ENCODE measurements around the gene NRDC.
"Not testable (repeated sequence)": the region's sequence is repeated elsewhere in the genome, so short reads cannot be mapped to it uniquely, and the experiment has no call there.

Gene NRDC

DNA sequence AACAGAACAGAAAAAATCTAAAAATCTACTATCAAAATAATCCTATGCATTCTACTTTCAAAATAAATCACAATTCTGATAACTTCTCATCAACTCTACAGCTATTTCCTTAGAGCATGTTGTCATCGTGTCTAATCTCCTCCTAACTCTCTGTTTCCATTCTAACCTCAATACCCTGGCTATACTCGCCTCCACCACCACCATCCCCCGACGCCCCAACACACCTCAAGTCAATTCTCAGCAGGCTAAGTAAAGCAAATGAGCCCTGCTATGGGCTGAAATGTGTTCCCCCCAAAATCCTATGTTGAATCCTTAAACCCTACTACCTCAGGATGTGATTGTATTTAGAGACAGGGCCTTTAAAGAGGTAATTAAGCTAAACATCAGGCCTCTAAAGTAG is 34.6 kb downstream of the NRDC start:
- no peak for DNase-seq (ENCODE audit: low read depth in 2 of 2)

DNA sequence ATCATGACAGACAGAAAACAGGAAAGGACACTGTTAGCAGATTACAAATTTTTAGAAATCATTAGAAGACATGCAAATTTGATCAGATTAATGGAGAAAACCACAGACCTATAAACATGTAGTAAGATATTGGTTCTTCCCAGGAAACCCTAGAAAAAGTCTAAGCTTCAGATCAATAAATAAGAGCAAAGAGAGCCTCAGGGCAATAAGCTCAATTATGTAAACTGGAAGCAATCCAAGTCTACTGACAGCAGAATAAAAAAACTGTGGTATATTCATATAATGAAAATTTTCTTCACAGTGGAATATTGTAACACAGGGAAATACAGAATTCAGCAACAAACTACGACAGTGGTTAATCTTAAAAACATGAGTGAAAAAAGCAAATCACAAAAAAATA is 36.3 kb downstream of the NRDC start:
- DNase-seq (ENCODE audit: low read depth in 2 of 2): no peak

DNA sequence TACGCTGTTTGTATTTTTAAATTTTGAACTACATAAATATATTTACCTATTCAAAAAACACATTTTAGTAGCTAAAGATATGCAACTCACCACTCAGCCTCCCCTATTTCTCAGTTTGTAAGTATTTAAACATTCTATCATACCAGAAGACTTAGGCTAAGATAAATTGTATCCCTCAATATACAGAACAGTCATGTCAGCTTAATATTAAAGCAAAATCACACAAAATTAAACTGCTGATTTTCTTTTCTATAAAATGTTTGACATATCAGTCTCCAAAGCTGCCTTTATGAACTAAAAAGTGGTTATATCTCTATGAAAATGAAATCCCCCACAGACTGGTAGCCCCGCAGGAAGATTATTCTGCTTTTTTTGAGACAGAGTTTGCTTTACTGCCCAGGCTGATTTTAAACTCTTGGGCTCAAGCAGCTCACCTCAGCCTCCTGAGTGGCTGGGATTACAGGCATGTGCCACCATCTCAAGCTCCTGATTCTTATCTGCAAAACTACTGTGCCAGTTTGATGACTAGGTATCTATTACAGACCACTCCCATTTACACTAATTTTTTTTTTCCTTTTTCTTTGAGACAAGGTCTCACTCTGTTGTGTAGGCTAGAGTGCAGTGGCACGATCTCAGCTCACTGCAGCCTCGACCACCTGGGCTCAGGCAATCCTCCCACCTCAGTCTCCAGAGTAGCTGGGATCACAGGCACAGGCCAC is 37.6 kb downstream of the NRDC start:
- no peak for DNase-seq (ENCODE audit: low read depth in 2 of 2)

DNA sequence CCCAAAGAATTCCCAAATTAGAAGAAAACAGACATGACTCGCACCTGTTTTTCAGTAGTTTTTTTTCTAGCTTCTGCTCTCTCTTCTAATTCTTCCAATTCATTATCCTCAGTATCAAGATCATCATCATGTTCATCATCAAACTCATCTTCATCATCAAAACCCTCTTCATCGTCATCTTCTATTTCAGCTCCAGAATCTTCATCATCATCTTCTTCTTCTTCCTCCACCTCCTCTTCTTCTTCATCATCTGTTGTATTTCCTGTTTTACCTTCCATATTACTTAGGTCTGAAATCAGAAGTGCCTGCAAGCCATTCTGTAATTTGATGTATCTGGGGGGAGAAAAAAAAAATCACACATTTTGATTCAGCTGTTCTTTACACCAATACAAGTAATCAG is 38.3 kb downstream of the NRDC start:
- no peak for DNase-seq (ENCODE audit: low read depth in 2 of 2)

DNA sequence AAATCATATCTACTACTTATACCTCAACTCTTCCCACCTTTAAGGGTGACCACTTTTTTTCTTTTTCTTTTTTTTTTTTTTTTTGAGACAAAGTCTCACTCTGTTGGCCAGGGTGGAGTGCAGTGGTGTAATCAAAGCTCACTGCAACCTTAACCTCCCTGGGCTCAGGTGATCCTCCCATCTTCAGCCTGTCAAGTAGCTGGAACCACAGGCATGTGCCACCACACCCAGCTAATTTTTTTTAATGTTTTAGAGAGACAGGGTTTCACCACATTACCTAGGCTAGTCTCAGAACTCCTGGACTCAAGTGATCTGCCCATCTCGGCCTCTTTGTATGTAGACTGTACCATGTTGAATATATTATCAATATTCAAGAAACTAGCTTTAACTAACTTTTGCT is 39.4 kb downstream of the NRDC start:
- no peak for DNase-seq (ENCODE audit: low read depth in 2 of 2)

DNA sequence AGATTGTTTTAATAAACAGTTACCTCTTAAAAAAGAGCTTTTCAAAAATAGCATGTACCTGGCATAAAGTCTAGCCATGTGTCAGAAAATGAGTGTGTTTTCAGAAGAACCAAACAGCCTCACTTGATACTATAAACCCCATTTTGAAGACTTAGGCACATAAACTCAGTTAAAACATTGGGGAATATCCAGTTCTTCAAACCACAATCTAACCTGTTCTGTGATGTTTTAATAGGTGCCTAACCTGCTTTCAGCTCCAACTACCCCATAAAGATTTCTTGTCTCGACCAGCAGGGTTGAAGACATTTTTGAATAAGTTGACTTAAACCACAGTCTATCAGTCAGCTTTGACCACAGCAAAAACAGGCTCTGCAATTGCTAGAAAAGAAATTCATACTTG is 41.3 kb downstream of the NRDC start:
- no peak for DNase-seq (ENCODE audit: low read depth in 2 of 2)

DNA sequence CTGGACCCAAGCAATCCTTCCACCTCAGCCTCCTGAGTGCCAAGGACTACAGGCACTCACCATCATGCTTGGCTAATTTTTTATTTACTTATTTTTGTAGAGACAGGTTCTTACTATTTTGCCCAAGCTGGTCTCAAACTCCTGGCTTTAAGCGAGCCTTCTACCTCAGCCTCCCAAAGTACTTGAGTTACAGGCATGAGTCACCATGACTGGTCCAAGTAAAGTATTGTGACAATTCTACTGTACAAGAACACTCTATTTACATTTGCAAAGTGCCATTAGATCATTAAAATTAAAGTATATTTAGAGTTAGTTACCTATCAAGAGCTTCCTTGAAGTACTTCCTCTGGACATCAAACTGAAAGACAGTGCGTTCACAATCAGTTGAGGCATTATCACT is 44.8 kb downstream of the NRDC start:
- no peak for DNase-seq (ENCODE audit: low read depth in 2 of 2)

DNA sequence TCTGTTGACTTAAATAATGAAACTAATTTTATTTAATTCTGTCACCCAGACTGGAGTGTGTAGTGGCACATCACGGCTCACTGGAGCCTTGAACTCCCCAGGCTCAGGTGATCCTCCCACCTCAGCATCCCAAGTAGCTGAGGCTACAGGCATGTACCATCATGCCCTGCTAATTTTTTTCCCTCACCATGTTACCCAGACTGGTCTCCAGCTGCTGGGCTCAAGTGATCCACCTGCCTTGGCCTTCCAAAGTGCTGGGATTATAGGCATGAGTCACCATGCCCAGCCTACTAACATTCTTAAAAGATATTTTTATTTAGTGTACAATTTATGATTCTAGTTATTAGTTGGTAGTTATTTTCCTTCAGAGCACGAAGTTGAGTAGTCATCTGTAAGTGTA is 49.5 kb downstream of the NRDC start:
- DNase-seq (ENCODE audit: low read depth in 2 of 2): no peak

DNA sequence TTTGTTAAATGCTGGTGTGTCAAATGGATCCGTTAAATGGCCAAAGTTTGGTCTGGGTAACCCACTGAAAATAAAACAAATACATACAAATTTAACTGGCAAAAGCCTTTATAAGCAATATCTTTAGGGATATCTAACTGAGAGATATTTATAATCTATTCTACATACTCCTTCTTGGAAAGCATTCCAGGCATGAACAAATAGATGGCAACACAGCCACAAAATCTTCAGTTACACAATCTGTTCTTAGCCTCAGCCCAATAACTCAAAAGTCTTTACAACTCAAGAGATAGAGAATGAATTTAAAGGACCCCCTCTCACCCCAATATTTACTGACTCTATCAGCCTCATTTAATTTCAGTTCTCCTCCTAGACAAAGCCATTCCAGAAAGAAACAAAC is 58.7 kb downstream of the NRDC start:
- no peak for DNase-seq (ENCODE audit: low read depth in 2 of 2)

DNA sequence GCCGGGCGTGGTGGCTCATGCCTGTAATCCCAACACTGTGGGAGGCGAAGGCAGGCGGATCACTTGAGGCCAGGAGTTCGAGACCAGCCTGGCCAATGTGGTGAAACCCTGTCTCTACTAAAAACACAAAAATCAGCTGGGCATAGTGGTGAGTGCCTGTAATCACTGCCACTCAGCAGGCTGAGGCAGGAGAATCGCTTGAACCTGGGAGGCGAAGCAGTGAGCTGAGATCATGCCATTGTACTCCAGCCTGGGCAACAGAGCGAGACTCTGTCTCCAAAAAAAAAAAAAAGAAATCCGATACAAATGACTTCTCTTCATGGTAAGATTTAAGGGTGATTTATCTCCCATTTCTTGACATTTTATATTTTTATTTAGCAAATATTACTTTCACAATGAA is 59.5 kb downstream of the NRDC start:
- not testable (repeated sequence) for DNase-seq (ENCODE audit: low read depth in 2 of 2)

DNA sequence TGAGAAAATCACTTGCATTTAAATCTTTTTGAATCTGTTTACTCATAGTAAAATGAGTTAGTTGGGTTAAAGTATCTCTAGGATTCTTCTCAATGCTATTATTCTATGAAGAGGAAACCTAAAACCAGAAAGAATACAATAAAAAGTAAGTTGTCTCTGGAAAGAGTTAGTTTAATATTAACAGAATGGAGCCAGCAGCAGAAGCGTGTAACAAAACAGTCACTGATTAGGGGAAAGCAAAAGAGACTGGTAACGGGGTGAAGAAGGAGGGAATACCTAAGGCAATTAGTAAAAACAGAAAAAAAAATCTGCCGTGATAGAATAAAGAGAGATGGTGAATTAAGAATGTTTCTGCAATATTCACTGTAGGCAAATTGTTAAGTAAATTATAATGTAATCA is 60.0 kb downstream of the NRDC start:
- no peak for DNase-seq (ENCODE audit: low read depth in 2 of 2)

DNA sequence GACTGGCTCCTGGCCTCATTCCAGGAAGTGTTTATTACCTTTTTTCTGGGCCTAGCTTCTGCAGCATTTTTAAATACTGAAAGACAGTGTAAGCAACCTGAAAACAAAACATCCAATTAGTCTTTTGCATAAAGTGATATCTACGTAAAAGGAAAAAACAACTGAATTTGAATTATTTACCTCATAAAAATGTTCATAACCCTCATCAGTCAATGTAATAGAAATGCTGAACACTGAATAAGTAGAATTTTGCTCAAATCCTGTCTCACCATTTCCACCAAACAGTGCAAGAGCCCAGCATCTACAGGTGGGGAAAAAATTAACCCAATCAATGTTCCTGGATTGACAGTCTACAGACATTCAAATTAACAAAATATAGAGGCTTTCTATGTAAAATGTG is 64.0 kb downstream of the NRDC start:
- no peak for DNase-seq (ENCODE audit: low read depth in 2 of 2)

DNA sequence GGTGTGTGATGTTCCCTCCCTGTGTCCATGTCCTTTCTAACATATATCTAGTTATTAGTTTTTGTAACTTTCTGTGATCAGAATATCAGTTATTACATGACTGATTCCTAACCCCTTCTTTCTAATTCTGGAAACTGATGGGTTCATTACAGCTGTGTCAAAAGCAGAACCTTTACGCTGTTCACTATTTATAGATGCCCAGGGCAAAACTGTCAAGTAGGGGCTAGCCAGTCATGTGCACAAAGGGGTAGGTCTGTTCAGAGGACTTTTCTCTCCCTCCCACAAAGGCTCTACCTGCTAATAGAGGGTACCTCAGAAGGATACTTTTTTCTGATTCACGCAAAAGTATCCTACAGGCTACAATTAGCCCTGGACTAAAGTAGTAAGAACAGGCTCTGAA is 79.2 kb downstream of the NRDC start:
- DNase-seq (ENCODE audit: low read depth in 2 of 2): no peak

DNA sequence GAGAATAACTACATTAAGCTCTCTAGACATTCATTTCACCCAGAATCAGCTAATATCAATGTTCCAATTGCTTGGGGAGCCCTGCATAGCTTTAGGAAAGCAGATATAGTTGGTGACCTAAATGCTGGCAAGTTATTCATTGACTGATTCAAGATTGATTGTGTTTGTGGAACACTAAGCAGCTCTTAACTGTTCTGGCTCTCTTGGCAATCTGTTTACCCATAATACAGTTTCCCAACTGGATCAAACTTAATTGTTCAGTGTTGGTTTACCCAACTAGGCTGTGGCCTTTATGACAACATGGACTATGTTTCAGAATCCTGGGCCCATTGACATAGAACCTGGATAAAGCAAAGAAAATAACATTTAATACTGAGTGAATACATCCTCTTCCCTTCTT is 83.7 kb downstream of the NRDC start:
- no peak for DNase-seq (ENCODE audit: low read depth in 2 of 2)

DNA sequence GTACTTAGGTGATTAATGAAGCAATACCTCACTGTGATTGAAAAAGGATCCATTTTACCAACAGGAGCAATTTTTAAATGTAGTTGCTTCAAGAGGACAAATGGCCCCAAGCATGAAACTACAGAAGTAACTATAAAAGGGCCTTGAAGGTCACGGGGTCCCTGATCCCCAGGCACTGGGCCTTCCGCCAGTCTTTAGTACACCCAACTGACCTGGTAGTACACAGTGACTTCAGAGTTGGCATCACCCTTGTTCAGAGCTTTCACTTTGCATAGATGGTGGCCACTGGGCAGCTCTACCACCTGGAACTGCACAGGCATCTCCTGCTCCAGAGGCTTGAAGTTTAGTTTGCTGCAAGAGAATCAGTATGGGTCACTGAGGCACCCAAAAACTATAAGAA is 84.3 kb downstream of the NRDC start:
- no peak for DNase-seq (ENCODE audit: low read depth in 2 of 2)

DNA sequence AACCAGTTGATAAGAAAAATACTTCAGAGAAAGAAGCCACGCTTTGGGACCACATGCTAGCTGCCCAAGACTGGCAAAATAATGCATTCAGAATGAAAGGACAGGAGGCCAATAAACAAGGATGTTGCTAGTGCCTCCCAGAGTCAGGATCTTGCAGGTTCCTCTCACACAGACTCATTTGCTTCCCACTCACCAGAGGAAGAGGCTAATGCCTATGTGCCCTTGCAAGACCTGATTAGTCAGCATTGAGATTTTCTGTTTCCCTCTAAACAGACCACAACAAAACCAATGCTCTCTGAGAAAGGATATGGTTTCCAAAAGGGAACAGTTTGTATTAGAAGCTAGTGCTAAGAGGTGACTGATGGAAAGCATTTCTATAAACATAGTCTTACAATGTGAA is 85.7 kb downstream of the NRDC start:
- DNase-seq (ENCODE audit: low read depth in 2 of 2): no peak

DNA sequence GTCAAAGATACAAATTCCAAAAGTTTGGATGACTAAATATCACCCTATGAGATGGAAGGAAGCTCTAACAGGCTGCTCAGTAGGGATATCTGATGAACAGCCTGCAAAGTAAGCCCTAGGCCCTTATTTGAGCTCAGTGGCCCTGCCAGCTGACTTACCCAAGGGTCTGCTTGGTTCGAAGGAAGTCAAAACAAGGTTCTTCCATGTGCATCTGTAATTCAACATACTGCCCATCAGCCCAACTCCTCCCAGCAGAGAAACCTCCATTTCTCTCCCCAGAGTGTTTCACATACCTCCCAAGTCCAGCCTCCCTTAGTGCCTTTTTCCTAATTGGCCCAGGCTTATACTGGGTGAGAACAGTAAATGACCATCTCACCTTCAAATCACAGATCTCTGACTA is 86.6 kb downstream of the NRDC start:
- no peak for DNase-seq (ENCODE audit: low read depth in 2 of 2)

DNA sequence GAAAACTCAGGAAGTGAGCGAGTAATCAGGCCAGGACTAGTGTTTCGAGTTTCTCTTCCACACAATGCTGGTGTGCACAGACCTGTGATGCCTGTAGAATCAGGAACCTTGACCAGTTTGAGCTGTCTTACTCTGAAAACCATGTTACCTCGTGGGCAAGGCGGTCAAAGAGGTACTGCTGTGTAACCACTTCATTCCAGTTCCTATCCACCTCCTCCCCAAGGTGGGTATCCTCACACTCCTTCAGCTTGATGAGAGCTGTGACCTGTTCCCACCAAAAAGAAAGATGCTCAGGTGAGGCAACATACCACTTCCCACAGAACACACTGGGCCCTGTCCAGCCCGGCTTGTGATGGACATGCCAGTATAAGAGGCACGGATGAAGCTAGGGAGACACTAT is 88.1 kb downstream of the NRDC start:
- DNase-seq (ENCODE audit: low read depth in 2 of 2): no peak

DNA sequence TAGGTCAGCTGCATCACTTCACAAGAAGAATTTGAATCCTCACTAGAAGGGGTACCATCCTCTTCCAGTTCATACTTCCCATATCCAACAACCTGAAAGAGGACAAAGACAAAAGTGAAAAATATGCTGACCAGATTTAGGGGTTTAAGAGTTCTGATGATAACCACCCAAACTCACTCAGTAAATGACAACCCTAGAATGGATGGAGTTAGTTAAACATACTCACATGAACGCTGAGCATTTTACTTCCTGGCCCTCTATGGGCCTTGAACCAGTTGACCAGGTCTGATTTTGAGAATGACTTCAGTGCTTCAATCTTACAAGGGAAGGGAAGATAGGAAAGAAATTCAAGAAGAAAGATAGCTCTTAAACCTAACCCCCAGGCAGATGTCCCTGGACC is 89.2 kb downstream of the NRDC start:
- no peak for DNase-seq (ENCODE audit: low read depth in 2 of 2)

DNA sequence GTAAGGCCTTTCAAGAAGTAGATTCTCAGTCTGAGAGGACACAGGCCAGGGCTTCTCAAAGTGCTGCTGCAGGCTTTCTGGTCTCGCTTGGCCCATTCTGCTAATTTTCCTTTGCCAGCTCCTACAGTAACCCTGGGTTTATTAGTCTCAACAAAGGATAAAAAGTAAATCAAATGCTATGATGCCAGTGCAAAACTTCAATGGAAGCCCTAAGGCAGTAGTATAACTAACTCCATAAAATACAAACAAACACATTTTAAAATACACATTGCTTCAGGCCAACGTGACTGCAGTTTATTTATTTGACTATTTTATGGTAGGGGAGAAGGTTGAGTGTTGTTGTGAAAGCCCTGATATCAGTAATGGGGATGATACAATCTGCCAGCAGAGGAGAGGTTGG is 89.6 kb downstream of the NRDC start:
- DNase-seq (ENCODE audit: low read depth in 2 of 2): no peak

DNA sequence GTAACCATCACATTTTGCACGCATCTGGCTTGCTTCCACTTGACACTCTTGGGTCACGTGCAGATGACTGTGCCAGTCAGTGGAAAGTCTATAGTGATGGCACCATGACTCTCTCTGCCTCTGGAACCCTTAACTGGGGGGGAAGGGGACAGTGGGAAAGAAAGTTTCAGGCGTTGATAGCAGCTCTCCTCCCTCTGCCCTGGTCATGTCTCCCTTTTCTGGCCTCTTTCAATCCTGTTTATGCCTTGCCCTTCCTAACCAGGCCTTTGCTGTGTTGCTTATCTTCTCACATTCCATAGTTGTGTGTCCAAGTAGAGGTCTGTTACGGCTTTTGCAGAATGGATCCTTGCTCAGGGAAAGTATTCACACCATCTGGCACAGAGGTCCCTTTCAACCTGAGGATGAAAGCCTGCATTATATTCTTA is 93.5 kb downstream of the NRDC start:
- DNase-seq (ENCODE audit: low read depth in 2 of 2): no peak

DNA sequence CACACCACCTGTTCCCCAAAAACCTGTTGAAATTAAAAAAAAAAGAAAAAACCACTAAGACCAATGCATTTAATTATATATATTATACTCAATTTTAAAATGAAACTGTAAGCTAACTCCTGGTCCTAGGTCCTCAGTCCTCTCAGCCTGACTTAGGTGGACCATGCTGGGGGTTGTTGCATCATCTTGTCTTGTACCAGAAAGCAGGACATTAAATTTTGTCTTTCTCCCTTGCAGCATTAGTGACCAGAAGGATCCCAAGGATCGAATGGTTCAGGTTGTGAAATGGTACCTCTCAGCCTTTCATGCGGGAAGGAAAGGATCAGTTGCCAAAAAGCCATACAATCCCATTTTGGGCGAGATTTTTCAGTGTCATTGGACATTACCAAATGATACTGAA is 97.6 kb downstream of the NRDC start:
- no peak for DNase-seq (ENCODE audit: low read depth in 2 of 2)

DNA sequence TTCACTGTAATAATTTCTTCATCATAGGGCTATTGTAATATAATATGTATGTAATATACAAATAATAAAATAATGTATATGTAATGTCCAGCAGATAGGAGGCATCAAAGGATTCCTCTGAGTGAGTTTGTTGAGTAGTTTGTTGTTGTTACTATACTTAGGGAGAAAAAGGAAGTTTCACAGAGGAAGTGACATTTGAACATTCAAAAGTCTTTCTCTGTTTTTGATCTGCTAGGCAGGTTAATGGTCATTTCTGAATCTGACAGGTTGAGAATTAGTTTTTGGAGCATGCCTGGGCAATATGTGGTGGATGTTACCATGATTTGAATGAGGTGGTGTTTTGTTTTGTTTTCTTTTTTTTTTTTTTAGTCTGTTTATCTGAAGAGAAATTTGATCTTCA is 102.1 kb downstream of the NRDC start:
- DNase-seq (ENCODE audit: low read depth in 2 of 2): no peak

DNA sequence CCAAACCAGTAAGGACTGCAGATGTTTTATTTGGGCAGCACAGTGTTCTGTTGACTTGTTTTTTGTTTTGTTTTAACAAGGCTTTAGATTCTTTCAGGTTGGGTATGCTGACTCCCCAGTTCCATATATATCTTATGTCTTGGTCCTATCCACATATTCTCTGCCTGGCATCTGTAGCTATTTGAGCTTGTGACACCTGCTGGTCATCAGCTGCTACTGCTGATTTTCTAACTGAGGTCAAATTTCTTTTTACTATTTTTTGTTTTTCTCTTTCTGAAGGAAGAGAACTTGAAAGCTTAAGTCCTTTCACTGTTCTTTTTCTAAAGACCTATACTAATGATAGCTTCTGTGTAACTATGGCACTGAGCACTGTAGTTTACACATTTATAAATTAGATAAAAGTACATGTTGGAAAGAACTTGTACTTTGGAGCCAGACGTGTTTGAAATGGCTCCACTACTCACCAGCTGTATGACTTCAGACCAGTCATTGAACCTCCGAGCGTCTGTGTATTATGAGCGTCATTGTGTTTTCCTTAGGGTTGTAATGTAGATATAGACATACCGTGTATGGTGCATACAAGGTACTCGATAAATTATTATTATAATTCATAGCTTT is 109.4 kb downstream of the NRDC start:
- DNase-seq (ENCODE audit: low read depth in 2 of 2): no peak
